Type B pancreatic cell (in vitro differentiated cells): ENCODE measurements around the gene TNFRSF8. TPM values are rescaled to one million over a fixed set of nuclear protein-coding genes. Genes with fewer than 3 reads are reported as not detected.

Experiments
- DNase-seq: peaks from one replicate; pipeline ENCODE4 v3.0.0; 2021; ENCODE audit warnings: mixed read lengths; ENCODE audit not compliant: unreplicated experiment; ENCODE audit errors: extremely low spot score
- H3K27ac Mint-ChIP-seq: 2 replicates; pipeline ENCODE4 v1.8.0; 2021; ENCODE audit warnings: mild to moderate bottlenecking, mixed read lengths
- H3K27me3 Mint-ChIP-seq: 2 replicates; pipeline ENCODE4 v1.8.0; 2021; ENCODE audit warnings: mixed read lengths
- H3K36me3 Mint-ChIP-seq: 2 replicates; pipeline ENCODE4 v1.8.0; 2021; ENCODE audit warnings: mixed read lengths
- H3K4me1 Mint-ChIP-seq: one replicate; pipeline ENCODE4 v1.8.0; 2021; ENCODE audit warnings: mixed read lengths; ENCODE audit not compliant: unreplicated experiment
- H3K4me3 Mint-ChIP-seq: 2 replicates; pipeline ENCODE4 v1.8.0; 2021; ENCODE audit warnings: mild to moderate bottlenecking, mixed read lengths
- H3K9me3 Mint-ChIP-seq: 2 replicates; pipeline ENCODE4 v1.8.0; 2021; ENCODE audit warnings: mixed read lengths
- total RNA-seq: library from RNA; stranded (reverse); gene quantifications from 2 replicates; pipeline ENCODE4 v1.2.1, GENCODE V29; 2021; ENCODE audit warnings: low replicate concordance
- TF ChIP-seq, protein P1 (sequence below): fragments of 200-600 bp; sonication (generic); conservative IDR thresholded peaks from 2 replicates; pipeline ENCODE4 v1.5.0; 2021; ENCODE audit warnings: antibody characterized with exemption, mild to moderate bottlenecking

The TNFRSF8 gene
- total RNA-seq, 1 donor from 2014 or later, result 0.07 TPM

DNA sequence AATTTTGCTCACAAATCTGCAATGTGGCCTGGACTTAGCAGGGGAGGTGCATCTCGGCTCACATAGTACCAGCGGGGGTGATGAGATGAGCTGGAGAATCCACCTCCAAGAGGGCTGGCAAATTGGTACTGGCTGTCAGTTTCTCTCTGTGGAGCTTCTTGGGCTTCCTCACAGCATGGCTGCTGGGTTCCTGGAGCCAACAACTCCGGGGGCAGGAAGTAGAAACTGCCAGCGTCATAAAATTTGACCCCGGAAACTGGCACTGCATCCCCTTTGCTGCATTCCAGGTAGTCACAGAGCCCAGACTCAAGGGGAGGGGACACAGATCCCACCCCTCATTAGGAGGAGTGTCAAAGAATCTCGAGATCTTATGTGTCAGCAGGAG, 86.7 kb downstream of the TNFRSF8 start:
- H3K4me1 Mint-ChIP-seq, result peaks cover 10% of the 10 kb centered on the region
- no peak overlapping the region for H3K27ac Mint-ChIP-seq
- TF ChIP-seq, protein P1, sequence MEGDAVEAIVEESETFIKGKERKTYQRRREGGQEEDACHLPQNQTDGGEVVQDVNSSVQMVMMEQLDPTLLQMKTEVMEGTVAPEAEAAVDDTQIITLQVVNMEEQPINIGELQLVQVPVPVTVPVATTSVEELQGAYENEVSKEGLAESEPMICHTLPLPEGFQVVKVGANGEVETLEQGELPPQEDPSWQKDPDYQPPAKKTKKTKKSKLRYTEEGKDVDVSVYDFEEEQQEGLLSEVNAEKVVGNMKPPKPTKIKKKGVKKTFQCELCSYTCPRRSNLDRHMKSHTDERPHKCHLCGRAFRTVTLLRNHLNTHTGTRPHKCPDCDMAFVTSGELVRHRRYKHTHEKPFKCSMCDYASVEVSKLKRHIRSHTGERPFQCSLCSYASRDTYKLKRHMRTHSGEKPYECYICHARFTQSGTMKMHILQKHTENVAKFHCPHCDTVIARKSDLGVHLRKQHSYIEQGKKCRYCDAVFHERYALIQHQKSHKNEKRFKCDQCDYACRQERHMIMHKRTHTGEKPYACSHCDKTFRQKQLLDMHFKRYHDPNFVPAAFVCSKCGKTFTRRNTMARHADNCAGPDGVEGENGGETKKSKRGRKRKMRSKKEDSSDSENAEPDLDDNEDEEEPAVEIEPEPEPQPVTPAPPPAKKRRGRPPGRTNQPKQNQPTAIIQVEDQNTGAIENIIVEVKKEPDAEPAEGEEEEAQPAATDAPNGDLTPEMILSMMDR, result no peak
- no peak overlapping the region for H3K4me3 Mint-ChIP-seq
- no peaks in the 10 kb centered on the region for H3K27me3 Mint-ChIP-seq
- no peaks in the 10 kb centered on the region for H3K9me3 Mint-ChIP-seq
- no peaks in the 10 kb centered on the region for H3K36me3 Mint-ChIP-seq
- no peak for DNase-seq

DNA sequence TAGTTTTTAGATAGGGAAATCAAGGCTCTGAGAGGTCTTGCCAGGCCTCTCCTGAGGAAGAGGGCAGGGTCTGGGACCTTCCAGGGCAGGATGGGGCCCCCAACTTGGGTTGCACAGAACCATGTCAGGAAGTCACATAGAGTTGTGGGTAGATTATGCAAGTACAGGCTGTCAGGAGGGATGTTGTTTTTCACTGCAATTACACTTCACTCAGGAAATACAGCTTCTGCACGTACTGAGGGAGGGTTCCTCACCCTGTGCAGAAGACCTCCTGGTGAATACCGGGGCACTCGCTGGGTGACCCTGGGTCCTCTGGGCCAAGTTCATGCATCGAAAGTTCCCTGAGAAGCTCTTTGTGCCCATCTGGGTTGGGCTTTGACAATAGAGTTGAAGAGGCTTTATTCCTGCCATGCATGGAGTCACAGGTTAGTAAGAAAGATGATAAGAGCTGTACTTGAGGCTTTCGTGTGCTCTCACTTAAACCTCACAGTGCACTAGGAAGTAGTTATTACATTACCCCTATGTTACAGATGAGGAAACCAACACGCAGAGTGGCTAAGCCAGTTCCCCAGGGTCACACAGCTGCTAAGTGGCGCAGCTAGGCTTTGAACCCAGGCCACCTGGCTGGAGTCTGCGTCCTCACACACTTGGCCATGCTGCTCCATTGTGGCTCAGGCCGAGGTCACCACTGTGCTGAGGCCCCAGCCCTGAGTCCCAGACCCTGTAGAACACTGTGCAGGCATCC, 87.5 kb downstream of the TNFRSF8 start:
- Mint-ChIP-seq H3K9me3 (no peaks in the 10 kb centered on the region), H3K36me3 (no peaks in the 10 kb centered on the region), H3K4me1 (peaks cover 10% of the 10 kb centered on the region), H3K27ac (no peak overlapping the region), H3K4me3 (no peak overlapping the region), H3K27me3 (no peaks in the 10 kb centered on the region)
- no peak for DNase-seq
- TF ChIP-seq, protein P1, result no peak

GRCh38 chr1:12151465-12151864, 88.4 kb downstream of the TNFRSF8 start:
- Mint-ChIP-seq H3K36me3 (no peaks in the 10 kb centered on the region), H3K4me3 (no peak overlapping the region), H3K27me3 (no peaks in the 10 kb centered on the region), H3K9me3 (no peaks in the 10 kb centered on the region), H3K4me1 (peaks cover 7% of the 10 kb centered on the region), H3K27ac (no peak overlapping the region)
- DNase-seq, result no peak
- TF ChIP-seq, protein P1, result no peak

DNA sequence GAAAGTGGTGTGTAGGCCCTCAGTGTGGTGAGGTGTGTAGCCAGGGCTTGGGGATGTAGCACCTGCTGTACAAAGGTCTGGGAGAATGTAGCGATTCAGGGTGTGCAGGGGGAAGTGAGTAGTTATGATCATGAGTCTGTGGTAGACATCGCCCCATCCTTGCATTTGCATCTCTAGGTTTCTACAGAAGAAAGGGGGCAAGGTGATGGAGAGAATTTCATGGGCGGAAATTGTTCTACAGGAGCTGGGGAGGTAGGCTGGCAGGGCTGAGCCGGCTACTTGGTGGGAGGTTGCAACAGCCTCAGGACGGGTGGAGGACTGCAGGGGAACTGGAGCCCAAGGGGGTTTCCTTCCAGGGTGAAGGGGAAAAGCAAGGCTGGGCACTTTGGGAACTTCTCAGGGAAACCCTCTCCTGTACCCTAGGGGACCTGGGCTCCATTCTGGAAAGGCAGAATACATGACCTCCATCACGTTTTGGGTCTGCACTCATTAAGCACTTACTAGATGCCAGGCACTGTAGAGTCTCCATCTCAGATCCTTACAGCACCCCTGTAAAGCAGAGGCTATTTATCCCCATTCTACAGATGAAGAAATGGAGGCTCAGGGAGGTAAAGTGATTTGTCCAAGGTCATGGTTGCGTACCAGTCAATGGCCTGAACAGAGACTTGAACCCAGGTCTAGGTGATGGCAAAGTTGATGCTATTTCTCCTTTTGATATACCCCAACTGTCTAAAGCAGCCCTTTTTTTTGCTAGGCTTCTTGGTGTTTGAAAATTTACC, 89.2 kb downstream of the TNFRSF8 start:
- TF ChIP-seq, protein P1, result no peak
- DNase-seq, result no peak
- H3K4me1 Mint-ChIP-seq, result no peaks in the 10 kb centered on the region
- H3K27me3 Mint-ChIP-seq, result no peaks in the 10 kb centered on the region
- no peak overlapping the region for H3K4me3 Mint-ChIP-seq
- no peaks in the 10 kb centered on the region for H3K36me3 Mint-ChIP-seq
- H3K27ac Mint-ChIP-seq, result no peak overlapping the region
- H3K9me3 Mint-ChIP-seq, result no peaks in the 10 kb centered on the region

- Mint-ChIP-seq H3K27me3 (no peaks in the 10 kb centered on the region), H3K9me3 (no peaks in the 10 kb centered on the region), H3K27ac (no peak overlapping the region), H3K4me1 (peaks cover 6% of the 10 kb centered on the region), H3K4me3 (no peak overlapping the region), H3K36me3 (no peaks in the 10 kb centered on the region)
- no peak for DNase-seq
- TF ChIP-seq, protein P1, result no peak
Observed at GRCh38 chr1:12153181-12153785, 90.2 kb downstream of the TNFRSF8 start.
